WTC11 (cell line): ENCODE data around the gene CRADD. TPM values are rescaled to one million over a fixed set of nuclear protein-coding genes. Genes with fewer than 3 reads are reported as not detected.

Source experiments
- ATAC-seq: fragments of 200-7000 bp; cut with Tn5 transposase; 2 replicates; pipeline ENCODE4 v1.10.0; 2021; ENCODE audit warnings: mild to moderate bottlenecking, moderate library complexity
- CTCF ChIA-PET: fragments of 300-600 bp; sonication (Branson Sonifier 250); formaldehyde crosslinking; loops from one replicate; lab custom pipeline; 2021; ENCODE audit warnings: antibody characterized with exemption; lab: Charles Lee
- POLR2A ChIA-PET: fragments of 350-600 bp; sonication (Branson Sonifier 250); formaldehyde crosslinking; loops from one replicate; lab custom pipeline; 2021; ENCODE audit warnings: antibody characterized with exemption; lab: Charles Lee
- DNase-seq: peaks from one replicate; pipeline ENCODE4 v3.0.0; 2021; ENCODE audit warnings: low spot score
- H3K27ac Mint-ChIP-seq: 2 replicates; pipeline ENCODE4 v1.8.0; 2021; ENCODE audit warnings: mixed read lengths
- H3K27me3 Mint-ChIP-seq: 2 replicates; pipeline ENCODE4 v1.8.0; 2021; ENCODE audit warnings: low read depth, mild to moderate bottlenecking, moderate library complexity, mixed read lengths
- H3K36me3 Mint-ChIP-seq: 2 replicates; pipeline ENCODE4 v1.8.0; 2021; ENCODE audit warnings: mixed read lengths
- H3K4me1 Mint-ChIP-seq: 2 replicates; pipeline ENCODE4 v1.8.0; 2022; ENCODE audit warnings: mixed read lengths
- H3K4me3 Mint-ChIP-seq: 2 replicates; pipeline ENCODE4 v1.8.0; 2021; ENCODE audit warnings: mild to moderate bottlenecking, moderate library complexity, mixed read lengths
- H3K9me3 Mint-ChIP-seq: 2 replicates; pipeline ENCODE4 v1.8.0; 2021; ENCODE audit warnings: mixed read lengths
- ATF2 ChIP-seq: sonication (generic); formaldehyde crosslinking; IDR thresholded peaks from 2 replicates; pipeline ENCODE4 v1.8.1; 2022; ENCODE audit warnings: low read depth, missing genetic modification reagents, borderline replicate concordance
- E2F1 ChIP-seq: sonication (generic); formaldehyde crosslinking; IDR thresholded peaks from 2 replicates; pipeline ENCODE4 v1.8.0; 2022; ENCODE audit warnings: mild to moderate bottlenecking, missing genetic modification reagents
- E2F4 ChIP-seq: sonication (generic); formaldehyde crosslinking; IDR thresholded peaks from 2 replicates; pipeline ENCODE4 v1.8.1; 2022; ENCODE audit warnings: low read depth, mild to moderate bottlenecking, moderate library complexity, missing genetic modification reagents, borderline replicate concordance
- ETV6 ChIP-seq: sonication (generic); formaldehyde crosslinking; IDR thresholded peaks from 2 replicates; pipeline ENCODE4 v1.8.1; 2022; ENCODE audit warnings: mild to moderate bottlenecking, missing genetic modification reagents
- FOXK1 ChIP-seq: sonication (generic); formaldehyde crosslinking; IDR thresholded peaks from 2 replicates; pipeline ENCODE4 v1.8.0; 2022; ENCODE audit warnings: mild to moderate bottlenecking, moderate library complexity, missing genetic modification reagents
- HMGXB4 ChIP-seq: sonication (generic); formaldehyde crosslinking; IDR thresholded peaks from 2 replicates; pipeline ENCODE4 v1.8.1; 2023; ENCODE audit warnings: mild to moderate bottlenecking, moderate library complexity, missing genetic modification reagents
- IRF2 ChIP-seq: sonication (generic); formaldehyde crosslinking; IDR thresholded peaks from 2 replicates; pipeline ENCODE4 v1.8.0; 2022; ENCODE audit warnings: low read depth, missing genetic modification reagents, borderline replicate concordance
- JAZF1 ChIP-seq: fragments of 250-450 bp; sonication (Bioruptor Pico); IDR thresholded peaks from 2 replicates; pipeline ENCODE4 v1.9.0; 2021; ENCODE audit warnings: moderate library complexity, mild to moderate bottlenecking, inconsistent platforms
- KAT7 ChIP-seq: sonication (generic); formaldehyde crosslinking; IDR thresholded peaks from 2 replicates; pipeline ENCODE4 v1.8.1; 2023; ENCODE audit warnings: missing genetic modification reagents, mild to moderate bottlenecking, borderline replicate concordance
- NR1H2 ChIP-seq: sonication (generic); formaldehyde crosslinking; IDR thresholded peaks from 2 replicates; pipeline ENCODE4 v1.9.0; 2021; ENCODE audit warnings: mild to moderate bottlenecking, moderate library complexity, missing genetic modification reagents
- RELA ChIP-seq: sonication (generic); formaldehyde crosslinking; IDR thresholded peaks from 2 replicates; pipeline ENCODE4 v1.8.1; 2022; ENCODE audit warnings: missing genetic modification reagents, mild to moderate bottlenecking, borderline replicate concordance
- RORB ChIP-seq: fragments of 250-450 bp; sonication (Bioruptor Pico); IDR thresholded peaks from 2 replicates; pipeline ENCODE4 v1.9.0; 2021; ENCODE audit warnings: mild to moderate bottlenecking
- STAT6 ChIP-seq: sonication (generic); formaldehyde crosslinking; conservative IDR thresholded peaks from 2 replicates; pipeline ENCODE4 v1.8.1; 2023; ENCODE audit warnings: mild to moderate bottlenecking, low read depth, missing genetic modification reagents, moderate library complexity
- TEAD1 ChIP-seq: sonication (generic); formaldehyde crosslinking; IDR thresholded peaks from 2 replicates; pipeline ENCODE4 v1.8.0; 2022; ENCODE audit warnings: mild to moderate bottlenecking, missing genetic modification reagents
- ZMAT4 ChIP-seq: fragments of 250-450 bp; sonication (Bioruptor Pico); IDR thresholded peaks from 2 replicates; pipeline ENCODE4 v1.9.0; 2021; ENCODE audit warnings: mild to moderate bottlenecking
- ZNF121 ChIP-seq: sonication (generic); formaldehyde crosslinking; IDR thresholded peaks from 2 replicates; pipeline ENCODE4 v1.8.0; 2023; ENCODE audit warnings: missing genetic modification reagents
- ZNF219 ChIP-seq: sonication (generic); formaldehyde crosslinking; IDR thresholded peaks from 2 replicates; pipeline ENCODE4 v1.8.0; 2023; ENCODE audit warnings: missing genetic modification reagents, mild to moderate bottlenecking, borderline replicate concordance
- ZNF263 ChIP-seq: sonication (generic); formaldehyde crosslinking; IDR thresholded peaks from 2 replicates; pipeline ENCODE4 v1.8.1; 2022; ENCODE audit warnings: low read depth, mild to moderate bottlenecking, moderate library complexity, missing genetic modification reagents
- ZNF512 ChIP-seq: sonication (generic); formaldehyde crosslinking; IDR thresholded peaks from 2 replicates; pipeline ENCODE4 v1.8.1; 2022; ENCODE audit warnings: missing genetic modification reagents, borderline replicate concordance
- ZNF671 ChIP-seq: fragments of 250-450 bp; sonication (Bioruptor Pico); IDR thresholded peaks from 2 replicates; pipeline ENCODE4 v1.8.0; 2021; ENCODE audit warnings: mild to moderate bottlenecking
- ZSCAN18 ChIP-seq: fragments of 250-450 bp; sonication (Bioruptor Pico); IDR thresholded peaks from 2 replicates; pipeline ENCODE4 v2.1.2; 2022; ENCODE audit warnings: mild to moderate bottlenecking, moderate library complexity
- total RNA-seq: library from RNA; stranded (reverse); gene quantifications from 3 replicates; pipeline ENCODE4 v1.2.3, GENCODE V29; 2021

Gene CRADD
- total RNA-seq, 1 experiment from 2014 or later: 11.6 TPM

- no peaks in the 10 kb centered on the region for H3K27me3 Mint-ChIP-seq
- no peak overlapping the region for H3K27ac Mint-ChIP-seq
- H3K9me3 Mint-ChIP-seq: no peaks in the 10 kb centered on the region
- DNase-seq: no peak
- no peak for ATAC-seq
- H3K4me1 Mint-ChIP-seq: peaks cover 22% of the 10 kb centered on the region
- ChIA-PET POLR2A (no interaction called here), CTCF (interaction anchor here (0.9 to 1.2 kb wide), 2 partner anchors 102 to 186 kb away, joined by 3 read pairs; no protein-coding TSS in a partner anchor)
- no peaks in the 10 kb centered on the region for H3K36me3 Mint-ChIP-seq
- TF ChIP-seq RORB (CRISPR knock-in tag) (no peak), ZNF121 (CRISPR knock-in tag) (no peak), ZNF671 (CRISPR knock-in tag) (no peak), IRF2 (no peak)
- H3K4me3 Mint-ChIP-seq: no peak overlapping the region
Observed at GRCh38 chr12:93888964-93889363, 211.8 kb downstream of the CRADD start.

GRCh38 chr12:93889516-93890212 is 212.5 kb downstream of the CRADD start:
- Mint-ChIP-seq H3K27me3 (no peaks in the 10 kb centered on the region), H3K27ac (no peak overlapping the region), H3K4me3 (no peak overlapping the region), H3K9me3 (no peaks in the 10 kb centered on the region), H3K4me1 (peaks cover 19% of the 10 kb centered on the region), H3K36me3 (no peaks in the 10 kb centered on the region)
- CTCF ChIA-PET: interaction anchor here (0.9 to 1.2 kb wide), 2 partner anchors 102 to 186 kb away, joined by 3 read pairs; no protein-coding TSS in a partner anchor
- no peak for DNase-seq
- POLR2A ChIA-PET: no interaction called here
- ATAC-seq: no peak
- no peak for TF ChIP-seq JAZF1 (CRISPR knock-in tag)
- no peak for TF ChIP-seq KAT7 (CRISPR knock-in tag)
- no peak for TF ChIP-seq ZNF219 (CRISPR knock-in tag)
- no peak for TF ChIP-seq NR1H2 (CRISPR knock-in tag)
- TF ChIP-seq ZSCAN18 (CRISPR knock-in tag): no peak
- TF ChIP-seq ATF2 (CRISPR knock-in tag): no peak
- TF ChIP-seq FOXK1: no peak
- TF ChIP-seq HMGXB4: no peak
- TF ChIP-seq RELA (CRISPR knock-in tag): no peak
- TF ChIP-seq ETV6 (CRISPR knock-in tag): no peak
- TF ChIP-seq E2F1 (CRISPR knock-in tag): no peak
- TF ChIP-seq ZNF263 (CRISPR knock-in tag): no peak
- TF ChIP-seq E2F4 (CRISPR knock-in tag): no peak
- TF ChIP-seq TEAD1 (CRISPR knock-in tag): no peak
- TF ChIP-seq STAT6 (CRISPR knock-in tag): no peak
- TF ChIP-seq IRF2: no peak
- TF ChIP-seq ZNF512 (CRISPR knock-in tag): no peak
- TF ChIP-seq ZMAT4 (CRISPR knock-in tag): no peak
